Measurements from ENCODE around the gene TACC2. TPM values are rescaled to one million over a fixed set of nuclear protein-coding genes. Genes with fewer than 3 reads are reported as not detected.

Gene TACC2
- total and polyA plus RNA-seq, 12 donors, result 68.1 to 451 (median 364) TPM

DNA sequence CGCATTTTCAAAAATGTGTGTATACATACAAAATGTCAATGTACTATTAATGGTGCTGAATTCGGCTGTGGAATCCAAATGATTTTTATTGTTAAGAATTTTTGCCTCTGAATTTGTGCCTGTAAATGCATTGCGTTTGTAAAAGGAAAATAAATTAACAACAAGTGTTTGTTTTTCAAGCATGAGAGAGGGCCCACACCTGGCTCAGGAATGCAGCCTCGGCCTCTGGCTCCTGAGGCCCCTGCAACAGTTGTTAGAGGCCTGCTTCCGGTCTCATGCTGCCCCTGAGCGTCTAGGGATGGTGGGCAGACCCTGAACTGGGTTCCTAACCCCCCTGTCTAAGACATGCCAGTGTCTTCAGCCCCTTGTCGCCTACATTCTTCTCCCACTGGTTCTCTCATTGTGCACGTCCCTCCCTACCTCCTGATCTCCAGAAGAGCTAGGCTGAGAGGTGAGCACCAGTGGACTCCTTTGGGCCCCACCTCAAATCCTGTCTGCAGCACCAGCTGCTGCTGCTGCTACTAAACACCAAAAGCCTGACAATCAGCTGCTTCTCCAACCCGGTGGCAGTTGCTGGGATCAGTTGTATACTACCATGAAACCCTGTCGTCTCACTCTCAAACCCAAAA is 280.2 kb downstream of the TACC2 start:
- Histone ChIP-seq H3K27ac (no peak overlapping the region), H3K27me3 (no peaks in the 10 kb centered on the region), H3K9me3 (no peaks in the 10 kb centered on the region), H3K4me3 (no peak overlapping the region), H3K4me1 (peaks cover 0 to 37% (median 4%) of the 10 kb centered on the region in 9 donors), H3K36me3 (peaks cover 0 to 46% (median 0%) of the 10 kb centered on the region in 9 donors)
- no peak for TF ChIP-seq CTCF (IDR thresholded peaks at IDR 0.05)
- WGBS, 2 donors, result 89 to 91% methylated on average over 10 of the region's 10 CpGs
- ATAC-seq, result no peak
- intact Hi-C loops (cut with DNase I), result loop anchor here in 5 of 10 donors (5.0 to 10.0 kb wide), 4 partner anchors 114 to 214 kb away; no protein-coding TSS in a partner anchor
- no peak for DNase-seq

- DNase-seq, result no peak
- Histone ChIP-seq H3K4me3 (no peak within 1 kb of the TSS), H3K36me3 (peaks cover 0 to 50% (median 0%) of the 10 kb centered on the region in 9 donors), H3K27me3 (no peaks in the 10 kb centered on the region), H3K27ac (no peak within 1 kb of the TSS), H3K4me1 (peaks cover 0 to 20% (median 0%) of the 10 kb centered on the region in 9 donors), H3K9me3 (no peaks in the 10 kb centered on the region)
- ATAC-seq, result no peak
- no peak for TF ChIP-seq CTCF (IDR thresholded peaks at IDR 0.05)
- intact Hi-C loops (cut with DNase I), result loop anchor here in 1 of 10 donors (10.0 kb wide), 2 partner anchors 126 to 216 kb away; no protein-coding TSS in a partner anchor
- 54 to 63% methylated on average over 5 of the region's 5 CpGs for WGBS, 2 donors
These were observed 282.1 kb downstream of the TACC2 start, which contains the start of gene BTBD16 for GRCh38 chr10:122271076-122271475. Gene BTBD16 (plus strand): TSS chr10:122271296. CDS start chr10:122275082, 3,786 bp downstream.

DNA sequence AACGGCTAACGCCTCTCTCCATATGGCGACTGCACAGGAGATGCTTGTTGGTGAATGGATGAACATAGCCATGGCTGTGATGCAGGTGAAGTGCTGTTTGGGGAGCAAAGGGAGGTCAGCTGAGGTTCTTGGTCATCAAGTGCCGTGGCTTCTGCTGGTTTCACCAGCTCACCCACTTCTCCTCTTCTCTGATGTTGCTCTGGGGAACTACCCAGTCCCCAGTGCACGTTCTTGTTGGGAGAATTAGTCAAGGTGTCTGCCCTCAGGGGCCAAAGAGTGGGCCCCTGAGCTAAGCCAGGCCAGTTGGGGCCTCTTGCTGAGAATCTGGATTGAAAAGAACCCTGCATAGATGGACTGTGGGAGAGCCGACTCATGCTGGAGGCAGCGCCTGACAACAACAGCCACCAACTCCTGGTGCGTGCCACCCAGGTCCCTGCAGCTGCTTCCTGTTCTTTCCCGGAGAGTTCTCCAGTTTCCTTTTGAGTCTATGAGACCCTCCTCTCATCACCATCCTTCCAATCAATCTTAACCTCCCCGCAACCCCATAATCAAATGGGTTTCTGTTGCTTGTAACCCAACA is 285.1 kb downstream of the TACC2 start:
- DNase-seq, result no peak
- intact Hi-C loops (cut with DNase I), result loop anchor here in 1 of 10 donors (10.0 kb wide), 2 partner anchors 129 to 219 kb away; no protein-coding TSS in a partner anchor
- no peak for ATAC-seq
- Histone ChIP-seq H3K9me3 (no peaks in the 10 kb centered on the region), H3K4me1 (no peaks in the 10 kb centered on the region), H3K4me3 (no peak overlapping the region), H3K27me3 (no peaks in the 10 kb centered on the region), H3K27ac (no peak overlapping the region), H3K36me3 (peaks cover 0 to 34% (median 0%) of the 10 kb centered on the region in 9 donors)
- 83 to 84% methylated on average over 10 of the region's 10 CpGs for WGBS, 2 donors
- TF ChIP-seq CTCF (IDR thresholded peaks at IDR 0.05), result no peak

- Histone ChIP-seq H3K4me3 (no peak overlapping the region), H3K36me3 (peaks cover 0 to 14% (median 0%) of the 10 kb centered on the region in 9 donors), H3K4me1 (peaks cover 0 to 8% (median 0%) of the 10 kb centered on the region in 9 donors), H3K27me3 (no peaks in the 10 kb centered on the region), H3K27ac (no peak overlapping the region), H3K9me3 (no peaks in the 10 kb centered on the region)
- ATAC-seq, result peak in 1 of 8 donors; percentile 41
- 84 to 89% methylated on average over 6 of the region's 6 CpGs for WGBS, 2 donors
- DNase-seq, result no peak
- no peak for TF ChIP-seq CTCF (IDR thresholded peaks at IDR 0.05)
- intact Hi-C loops (cut with DNase I), result loop anchor here in 1 of 10 donors (10.0 kb wide), 2 partner anchors 132 to 222 kb away; no protein-coding TSS in a partner anchor
These were observed 287.7 kb downstream of the TACC2 start for GRCh38 chr10:122276611-122277208.
